RWPE1 (cell line): Measurements from ENCODE around the gene WDR19.

Source experiments
- CTCF ChIA-PET: fragments of 350-600 bp; sonication (Branson Sonifier 250); formaldehyde crosslinking; extraction: SDS; loops from one replicate; lab custom pipeline; 2021; lab: Yijun Ruan, JAX
- POLR2A ChIA-PET: fragments of 400-600 bp; formaldehyde crosslinking; extraction: SDS; loops from one replicate; lab custom pipeline; 2020; ENCODE audit warnings: antibody characterized with exemption; ENCODE audit not compliant: low non-redundant PET; lab: Yijun Ruan, JAX
- DNase-seq: peaks from one replicate; pipeline ENCODE4 v3.0.0; 2012; ENCODE audit warnings: low spot score
- H3K27ac ChIP-seq: fragments of 450-650 bp; 2 replicates; pipeline ENCODE4 v1.5.1; 2017
- TF ChIP-seq, protein P1 (sequence below): fragments of 450-650 bp; conservative IDR thresholded peaks from 2 replicates; pipeline ENCODE4 v1.5.1; 2017; ENCODE audit warnings: low read depth, mild to moderate bottlenecking

Gene WDR19

DNA sequence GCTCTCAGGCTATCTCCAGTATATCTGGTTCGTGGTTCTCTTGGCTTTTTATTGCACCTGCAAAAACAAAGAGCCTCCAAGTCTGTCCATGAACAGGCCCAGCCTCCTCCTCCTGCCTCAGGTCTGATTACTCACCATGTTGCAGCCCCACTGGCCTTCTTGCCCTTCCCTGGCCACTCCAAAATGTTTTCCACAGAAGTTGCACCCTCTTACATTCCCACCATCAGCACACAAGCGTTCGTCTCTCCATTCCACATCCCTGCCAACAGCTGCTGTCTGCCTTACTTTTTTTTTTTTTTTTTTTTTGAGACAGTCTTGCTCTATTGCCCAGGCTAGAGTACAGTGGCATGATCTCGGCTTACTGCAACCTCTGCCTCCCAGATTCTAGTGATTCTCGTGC lies 97.1 kb downstream of the WDR19 start:
- TF ChIP-seq, protein P1, sequence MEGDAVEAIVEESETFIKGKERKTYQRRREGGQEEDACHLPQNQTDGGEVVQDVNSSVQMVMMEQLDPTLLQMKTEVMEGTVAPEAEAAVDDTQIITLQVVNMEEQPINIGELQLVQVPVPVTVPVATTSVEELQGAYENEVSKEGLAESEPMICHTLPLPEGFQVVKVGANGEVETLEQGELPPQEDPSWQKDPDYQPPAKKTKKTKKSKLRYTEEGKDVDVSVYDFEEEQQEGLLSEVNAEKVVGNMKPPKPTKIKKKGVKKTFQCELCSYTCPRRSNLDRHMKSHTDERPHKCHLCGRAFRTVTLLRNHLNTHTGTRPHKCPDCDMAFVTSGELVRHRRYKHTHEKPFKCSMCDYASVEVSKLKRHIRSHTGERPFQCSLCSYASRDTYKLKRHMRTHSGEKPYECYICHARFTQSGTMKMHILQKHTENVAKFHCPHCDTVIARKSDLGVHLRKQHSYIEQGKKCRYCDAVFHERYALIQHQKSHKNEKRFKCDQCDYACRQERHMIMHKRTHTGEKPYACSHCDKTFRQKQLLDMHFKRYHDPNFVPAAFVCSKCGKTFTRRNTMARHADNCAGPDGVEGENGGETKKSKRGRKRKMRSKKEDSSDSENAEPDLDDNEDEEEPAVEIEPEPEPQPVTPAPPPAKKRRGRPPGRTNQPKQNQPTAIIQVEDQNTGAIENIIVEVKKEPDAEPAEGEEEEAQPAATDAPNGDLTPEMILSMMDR, result no peak
- ChIA-PET POLR2A (no interaction called here), CTCF (no interaction called here)
- no peak for DNase-seq
- no peak overlapping the region for H3K27ac ChIP-seq

DNA sequence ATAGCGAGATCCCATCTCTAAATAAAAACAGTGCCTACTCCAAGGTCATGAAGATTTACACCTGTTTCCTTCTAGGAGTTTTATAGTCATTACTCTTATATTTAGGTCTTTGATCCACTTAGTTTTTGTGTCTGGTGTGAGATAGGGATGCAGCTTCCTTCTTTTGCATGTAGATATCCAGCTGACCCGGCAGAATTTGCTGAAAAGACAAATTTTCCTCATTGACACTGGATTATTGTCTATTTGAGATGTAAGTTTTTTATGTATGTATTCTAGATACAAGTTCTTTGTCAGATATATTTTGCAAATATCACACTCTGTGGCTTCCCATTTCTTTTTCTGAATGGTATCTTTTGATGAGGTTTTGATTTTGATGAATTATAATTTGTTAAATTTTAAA lies 98.4 kb downstream of the WDR19 start:
- CTCF ChIA-PET, result no interaction called here
- POLR2A ChIA-PET, result no interaction called here
- H3K27ac ChIP-seq, result no peak overlapping the region
- DNase-seq, result no peak
- TF ChIP-seq, protein P1, result no peak

DNA sequence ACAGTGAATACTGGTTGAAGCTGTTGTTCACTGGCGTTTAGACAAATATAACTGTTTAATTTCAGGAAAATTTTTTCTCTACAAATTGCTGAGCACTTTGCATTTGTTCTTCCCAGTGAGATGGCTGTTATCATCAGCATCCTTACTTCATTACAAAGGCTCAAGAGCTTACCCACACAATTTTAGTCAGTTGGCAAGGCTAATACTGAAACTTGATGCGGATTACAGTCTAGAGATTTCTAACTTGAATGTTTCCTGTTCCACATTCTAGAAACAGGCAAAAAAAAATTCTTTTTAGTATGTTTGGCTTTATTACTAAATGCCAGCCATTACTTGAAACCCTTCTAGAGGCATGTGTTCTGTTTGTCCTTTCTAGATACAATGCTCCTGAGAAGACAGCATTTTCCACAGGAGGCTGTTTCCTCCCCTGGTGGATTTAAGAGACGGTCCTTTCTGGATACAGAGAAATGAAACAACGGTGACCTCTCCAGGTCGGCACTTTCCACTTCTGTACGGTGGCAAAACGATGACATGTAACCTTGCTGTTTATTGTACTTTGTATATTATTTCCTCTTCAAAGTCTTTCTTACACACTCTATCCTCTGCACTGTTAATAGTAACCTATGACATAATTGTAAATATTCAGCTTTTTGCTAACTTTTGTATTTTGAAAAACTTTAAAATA lies 102.9 kb downstream of the WDR19 start:
- TF ChIP-seq, protein P1, result no peak
- ChIA-PET CTCF (no interaction called here), POLR2A (no interaction called here)
- no peak for DNase-seq
- H3K27ac ChIP-seq, result no peak overlapping the region

DNA sequence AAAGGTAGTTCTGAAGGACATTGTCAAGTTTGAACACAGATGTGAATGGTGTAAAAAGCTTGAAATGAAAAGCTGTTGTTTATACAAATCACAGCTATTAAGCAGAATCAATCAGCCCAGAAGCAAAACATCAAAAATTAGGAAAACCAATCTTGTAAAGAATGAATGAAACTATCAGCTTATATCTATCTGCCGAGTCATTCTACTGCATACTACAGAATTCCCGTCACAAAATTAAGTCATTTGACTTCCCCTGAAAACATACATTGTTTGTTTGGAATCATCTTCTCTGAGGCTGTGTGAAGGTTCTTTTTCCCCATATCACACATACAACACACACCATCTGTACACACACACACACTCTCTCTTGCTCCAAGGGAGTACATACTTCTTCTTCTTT lies 103.5 kb downstream of the WDR19 start:
- H3K27ac ChIP-seq, result no peak overlapping the region
- TF ChIP-seq, protein P1, result no peak
- POLR2A ChIA-PET, result no interaction called here
- no peak for DNase-seq
- CTCF ChIA-PET, result no interaction called here

DNA sequence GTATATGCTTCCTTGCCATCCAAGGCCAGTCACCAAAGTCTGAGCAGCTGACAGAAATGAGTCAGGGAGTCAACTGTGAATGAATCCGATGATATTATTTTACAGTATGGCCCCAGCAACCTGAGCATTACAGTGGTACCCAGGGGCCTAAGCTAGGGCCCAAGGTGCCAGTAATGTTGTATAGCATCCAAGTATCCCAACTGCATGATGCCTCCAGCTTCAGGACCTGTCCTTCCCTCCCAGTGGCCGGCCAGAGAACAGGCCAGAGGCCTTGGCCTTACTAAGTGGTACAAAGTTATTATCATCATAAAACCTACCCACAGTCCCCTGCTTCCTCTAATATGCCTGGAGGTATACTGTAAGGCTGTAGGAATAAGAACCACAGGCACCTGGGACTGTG lies 103.9 kb downstream of the WDR19 start:
- DNase-seq, result no peak
- ChIA-PET CTCF (no interaction called here), POLR2A (no interaction called here)
- no peak overlapping the region for H3K27ac ChIP-seq
- TF ChIP-seq, protein P1, result no peak

DNA sequence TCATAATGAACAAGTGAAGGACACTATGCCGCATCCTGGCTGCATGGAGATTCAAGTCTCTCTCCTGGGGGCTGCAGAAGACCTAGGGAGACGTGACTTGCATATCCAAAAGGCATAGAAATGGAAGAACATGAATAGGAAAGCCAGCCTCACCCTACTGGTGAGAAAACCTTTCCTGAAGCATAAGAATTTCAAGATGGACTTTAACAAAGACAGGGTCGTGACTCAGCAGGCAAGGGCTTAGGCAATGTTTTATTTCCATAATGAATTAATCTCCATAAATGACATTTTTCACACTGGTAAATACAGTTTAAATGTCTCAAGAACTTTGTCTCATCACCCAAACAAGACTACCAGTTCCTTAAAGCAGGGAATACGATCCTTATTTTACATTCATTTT lies 104.9 kb downstream of the WDR19 start:
- no peak overlapping the region for H3K27ac ChIP-seq
- ChIA-PET POLR2A (no interaction called here), CTCF (interaction anchor here (0.6 kb wide), 1 partner anchor 33 kb away, joined by 3 read pairs; no protein-coding TSS in a partner anchor)
- TF ChIP-seq, protein P1, result no peak
- DNase-seq, result no peak
